CD14-positive monocyte (primary cell): ENCODE results near the gene ERFE. TPM values are rescaled to one million over a fixed set of nuclear protein-coding genes. Genes with fewer than 3 reads are reported as not detected.

Experiments
- DNase-seq, 3 donors: peaks; one replicate each; pipeline ENCODE4 v3.0.0-alpha.2; 2011 to 2022
- H2AFZ ChIP-seq: 2 replicates; pipeline ENCODE4 v1.6.0; 2012; ENCODE audit warnings: mild to moderate bottlenecking, low read depth, low read length, inconsistent platforms; ENCODE audit not compliant: insufficient read depth, poor library complexity, severe bottlenecking
- H3K27ac ChIP-seq, 2 donors: 1 replicate in 1 of 2; 2 replicates in 1 of 2; pipeline ENCODE4 v1.5.1; 2012 to 2013; ENCODE audit warnings: low read length in 2 of 2, control low read depth in 1 of 2, inconsistent platforms in 1 of 2, low read depth in 1 of 2, mild to moderate bottlenecking in 1 of 2
- H3K27me3 ChIP-seq, 2 donors: one replicate each; pipeline versions ENCODE4 v1.6.0 to v1.6.1; 2011 to 2013; ENCODE audit warnings: low read length in 2 of 2; ENCODE audit not compliant: control insufficient read depth in 2 of 2, insufficient read depth in 2 of 2
- H3K36me3 ChIP-seq, 2 donors: replicated peaks in 1 of 2; 1 replicate in 1 of 2; 2 replicates in 1 of 2; pipeline versions ENCODE4 v1.5.1 to v1.6.1; 2012 to 2013; ENCODE audit warnings: low read length in 2 of 2, control low read depth in 1 of 2, inconsistent platforms in 1 of 2, mild to moderate bottlenecking in 1 of 2; ENCODE audit not compliant: insufficient read depth in 2 of 2, control insufficient read depth in 1 of 2
- H3K4me1 ChIP-seq, 2 donors: 1 replicate in 1 of 2; 2 replicates in 1 of 2; pipeline versions ENCODE4 v1.5.1 to v1.6.1; 2012 to 2013; ENCODE audit warnings: low read length in 2 of 2, control low read depth in 1 of 2, inconsistent platforms in 1 of 2, mild to moderate bottlenecking in 1 of 2, moderate library complexity in 1 of 2; ENCODE audit not compliant: insufficient read depth in 2 of 2, control insufficient read depth in 1 of 2
- H3K4me2 ChIP-seq: replicated peaks from 2 replicates; pipeline ENCODE3; 2012; ENCODE audit warnings: low read length, moderate library complexity, mild to moderate bottlenecking; ENCODE audit not compliant: poor library complexity, severe bottlenecking; ENCODE audit errors: extremely low read depth
- H3K4me3 ChIP-seq, 3 experiments: fragments of 200-600 bp in 1 of 3; sonication (generic) in 1 of 3; replicated peaks in 1 of 3; 1 replicate in 2 of 3; 2 replicates in 1 of 3; pipeline ENCODE4 v1.5.1; 2011 to 2013; ENCODE audit warnings: low read length in 3 of 3, mild to moderate bottlenecking in 3 of 3, control low read depth in 2 of 3, low read depth in 2 of 3, inconsistent platforms in 1 of 3, moderate library complexity in 1 of 3
- H3K79me2 ChIP-seq: 2 replicates; pipeline ENCODE4 v1.6.0; 2012; ENCODE audit warnings: mild to moderate bottlenecking, control low read depth, inconsistent platforms, low read length, moderate library complexity; ENCODE audit not compliant: insufficient read depth
- H3K9ac ChIP-seq: 2 replicates; pipeline ENCODE4 v1.6.0; 2017; ENCODE audit warnings: low read length, mild to moderate bottlenecking; ENCODE audit not compliant: insufficient read depth, poor library complexity, severe bottlenecking
- H3K9me3 ChIP-seq, 2 donors: replicated peaks in 1 of 2; 1 replicate in 1 of 2; 2 replicates in 1 of 2; pipeline versions ENCODE4 v1.5.1 to v1.6.1; 2012 to 2013; ENCODE audit warnings: low read length in 2 of 2, control low read depth in 1 of 2; ENCODE audit not compliant: control insufficient read depth in 1 of 2, insufficient read depth in 1 of 2
- H4K20me1 ChIP-seq: 2 replicates; pipeline ENCODE4 v1.6.0; 2012; ENCODE audit warnings: mild to moderate bottlenecking, low read length, control low read depth, moderate library complexity; ENCODE audit not compliant: insufficient read depth
- H3K27ac Mint-ChIP-seq, 7 donors: one replicate each; pipeline ENCODE4 v1.8.0; 2020; ENCODE audit warnings: mild to moderate bottlenecking in 7 of 7, mixed read lengths in 7 of 7, moderate library complexity in 6 of 7, inconsistent platforms in 2 of 7
- H3K27me3 Mint-ChIP-seq, 3 donors: one replicate each; pipeline ENCODE4 v1.8.0; 2021 to 2022; ENCODE audit warnings: low read depth in 3 of 3, mild to moderate bottlenecking in 3 of 3, mixed read lengths in 3 of 3, moderate library complexity in 3 of 3, inconsistent platforms in 1 of 3
- H3K36me3 Mint-ChIP-seq, 2 donors: one replicate each; pipeline ENCODE4 v1.8.0; 2020; ENCODE audit warnings: mixed read lengths in 2 of 2, inconsistent platforms in 1 of 2, mild to moderate bottlenecking in 1 of 2
- H3K4me1 Mint-ChIP-seq: one replicate; pipeline ENCODE4 v1.8.0; 2020; ENCODE audit warnings: mild to moderate bottlenecking, mixed read lengths
- H3K4me3 Mint-ChIP-seq, 2 donors: one replicate each; pipeline ENCODE4 v1.8.0; 2020; ENCODE audit warnings: mild to moderate bottlenecking in 2 of 2, mixed read lengths in 2 of 2, moderate library complexity in 1 of 2
- H3K9me3 Mint-ChIP-seq, 7 donors: one replicate each; pipeline ENCODE4 v1.8.0; 2020 to 2022; ENCODE audit warnings: mixed read lengths in 7 of 7, mild to moderate bottlenecking in 6 of 7, moderate library complexity in 6 of 7, inconsistent platforms in 2 of 7
- CTCF ChIP-seq: fragments of 200-600 bp; IDR thresholded peaks from one replicate; pipeline ENCODE4 v1.8.0; 2022; ENCODE audit warnings: antibody characterized with exemption, mild to moderate bottlenecking
- WGBS: methylation state at CpG from one replicate; pipeline ENCODE4 v1.1.5; 2013; ENCODE audit warnings: missing lambda C conversion rate; ENCODE audit not compliant: insufficient coverage; 5-methylcytosine and 5-hydroxymethylcytosine counted together
- intact Hi-C, 2 donors: fragments of 100-400 bp; cut with micrococcal nuclease; formaldehyde crosslinking; loops; one replicate each; pipeline versions ENCODE4 v1.15.0 to v1.15.1; 2023
- polyA plus RNA-seq, 3 donors: library from polyadenylated mRNA; depleted of rRNA in 1 of 3; unstranded in 2 of 3; stranded (reverse) in 1 of 3; fragments of 300-500 nt in 2 of 3; fragments of >200 nt in 1 of 3; fragmentation: Illumina TruSeq in 2 of 3; gene quantifications; 1 replicate in 2 of 3; 2 replicates in 1 of 3; pipeline ENCODE4 v1.2.3, GENCODE V29; 2012 to 2021

ERFE gene
- polyA plus RNA-seq, 3 donors, result not detected

GRCh38 chr2:238142382-238143205 is 16.2 kb upstream of the ERFE start:
- Mint-ChIP-seq H3K36me3 (no peaks in the 10 kb centered on the region), H3K27ac (peak overlapping the region in 6 of 7 donors; percentile 4 to 98 (median 90)), H3K9me3 (peaks cover 0 to 4% (median 0%) of the 10 kb centered on the region in 7 donors), H3K27me3 (peaks cover 0 to 3% (median 0%) of the 10 kb centered on the region in 3 donors), H3K4me1 (peaks cover 41% of the 10 kb centered on the region), H3K4me3 (no peak overlapping the region)
- H3K9me3 ChIP-seq, result no peaks in the 10 kb centered on the region
- no peak overlapping the region for H3K4me2 ChIP-seq
- no peak overlapping the region for H3K4me3 ChIP-seq
- peaks cover 31 to 41% of the 10 kb centered on the region in 2 donors for H3K4me1 ChIP-seq
- no peak overlapping the region for H3K9ac ChIP-seq
- no peaks in the 10 kb centered on the region for H3K79me2 ChIP-seq
- intact Hi-C loops, result no loop called here
- no peaks in the 10 kb centered on the region for H3K36me3 ChIP-seq
- peak overlapping the region in 1 of 2 donors; percentile 70 for H3K27ac ChIP-seq
- WGBS, result 93% methylated on average over 25 of the region's 30 CpGs
- no peaks in the 10 kb centered on the region for H4K20me1 ChIP-seq
- peak overlapping the region; percentile 68 for H2AFZ ChIP-seq
- no peak for TF ChIP-seq CTCF
- DNase-seq, result no peak
- no peaks in the 10 kb centered on the region for H3K27me3 ChIP-seq

DNA sequence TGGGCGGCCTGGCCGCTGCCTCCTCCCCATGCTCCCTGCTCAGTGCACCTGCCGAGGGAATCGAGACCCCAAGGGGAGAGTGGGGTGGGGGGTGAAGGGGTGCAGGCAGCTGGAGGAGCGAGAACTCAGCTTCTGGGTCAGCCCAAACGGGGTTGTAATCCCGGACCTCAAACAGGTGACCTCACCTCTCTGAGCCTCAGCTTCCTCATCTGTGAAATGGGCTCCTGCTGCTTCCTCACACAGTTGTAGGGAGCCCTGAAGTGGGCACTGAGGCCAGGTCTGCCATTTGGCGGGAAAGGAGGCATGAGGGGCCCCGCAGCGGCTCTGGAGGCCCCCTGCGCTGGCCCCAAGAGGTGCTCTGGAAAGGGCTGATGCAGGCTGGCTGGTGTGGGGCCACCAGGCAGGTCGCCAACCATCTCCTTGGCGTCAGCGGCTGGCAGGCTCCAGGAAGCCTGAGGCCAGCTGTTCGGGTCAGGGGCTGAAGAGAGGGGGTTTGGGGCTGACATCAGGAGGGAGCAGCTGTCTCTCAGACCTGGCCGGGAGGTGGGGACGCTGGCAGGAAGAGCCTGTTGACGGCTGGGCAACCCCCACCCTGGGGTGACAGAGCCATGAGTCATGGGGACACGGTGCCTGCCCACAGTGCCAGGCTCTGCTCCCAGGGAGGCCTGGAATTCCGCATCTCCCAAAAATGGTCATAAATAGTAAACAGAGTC is 15.4 kb upstream of the ERFE start:
- Mint-ChIP-seq H3K4me3 (no peak overlapping the region), H3K36me3 (no peaks in the 10 kb centered on the region), H3K27ac (peak overlapping the region in 1 of 7 donors; percentile 20), H3K9me3 (peaks cover 0 to 4% (median 0%) of the 10 kb centered on the region in 7 donors), H3K27me3 (peaks cover 0 to 3% (median 0%) of the 10 kb centered on the region in 3 donors), H3K4me1 (peaks cover 33% of the 10 kb centered on the region)
- WGBS, result 53% methylated on average over 15 of the region's 20 CpGs
- H3K27me3 ChIP-seq, result no peaks in the 10 kb centered on the region
- no peaks in the 10 kb centered on the region for H3K9me3 ChIP-seq
- H3K79me2 ChIP-seq, result no peaks in the 10 kb centered on the region
- no peak for TF ChIP-seq CTCF
- peaks cover 23 to 33% of the 10 kb centered on the region in 2 donors for H3K4me1 ChIP-seq
- no peaks in the 10 kb centered on the region for H3K36me3 ChIP-seq
- H2AFZ ChIP-seq, result no peak overlapping the region
- intact Hi-C loops, result no loop called here
- H3K4me2 ChIP-seq, result no peak overlapping the region
- DNase-seq, result peak in 2 of 3 donors; percentile 8 to 61
- H4K20me1 ChIP-seq, result no peaks in the 10 kb centered on the region
- no peak overlapping the region for H3K9ac ChIP-seq
- no peak overlapping the region for H3K4me3 ChIP-seq
- H3K27ac ChIP-seq, result no peak overlapping the region
